Epidermal melanocyte (primary cell): ENCODE results near the gene FH.

Source experiments
- DNase-seq: peaks from one replicate; pipeline ENCODE4 v3.0.0; 2011; ENCODE audit warnings: low spot score; ENCODE audit not compliant: insufficient read length

FH gene

GRCh38 chr1:241519308-241520079, at the start of gene FH:
Gene FH (minus strand): TSS chr1:241519755. CDS start chr1:241519722, 33 bp downstream.
- peak; percentile 82 for DNase-seq

- no peak for DNase-seq
These were observed 41.3 kb upstream of the FH start for GRCh38 chr1:241560849-241561187.

DNA sequence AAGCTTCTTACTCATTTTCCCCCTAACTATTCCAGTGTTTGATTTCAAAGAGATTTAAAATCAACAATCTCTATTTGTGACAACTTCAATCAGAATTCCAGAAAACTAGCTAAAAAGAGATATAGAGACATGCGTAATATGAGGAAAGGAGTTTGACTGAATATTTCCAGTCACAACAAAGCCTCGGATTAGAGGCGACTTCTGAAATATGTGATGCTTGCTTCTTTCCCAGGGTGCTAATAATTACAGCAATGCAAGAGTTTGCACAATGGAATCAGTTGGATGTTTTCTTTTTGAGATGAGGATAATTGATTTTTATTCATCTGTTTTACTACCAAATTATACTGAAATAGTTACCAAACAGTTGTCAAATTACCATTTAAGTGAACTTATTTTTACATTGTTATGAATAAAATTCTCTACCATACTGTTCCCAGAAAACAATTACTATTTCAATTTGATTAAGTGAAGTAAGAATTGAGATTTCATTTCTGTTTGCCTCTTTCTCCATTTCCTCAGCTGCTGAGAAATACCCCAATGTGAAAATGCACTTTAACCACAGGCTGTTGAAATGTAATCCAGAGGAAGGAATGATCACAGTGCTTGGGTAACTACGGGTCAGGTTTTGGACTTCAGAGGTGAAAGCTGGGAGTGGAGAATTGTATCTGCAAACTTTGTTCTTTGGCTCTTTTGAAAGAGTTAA, 40.7 kb upstream of the FH start:
- DNase-seq = no peak

GRCh38 chr1:241557551-241558193, 38.1 kb upstream of the FH start:
- no peak for DNase-seq

DNA sequence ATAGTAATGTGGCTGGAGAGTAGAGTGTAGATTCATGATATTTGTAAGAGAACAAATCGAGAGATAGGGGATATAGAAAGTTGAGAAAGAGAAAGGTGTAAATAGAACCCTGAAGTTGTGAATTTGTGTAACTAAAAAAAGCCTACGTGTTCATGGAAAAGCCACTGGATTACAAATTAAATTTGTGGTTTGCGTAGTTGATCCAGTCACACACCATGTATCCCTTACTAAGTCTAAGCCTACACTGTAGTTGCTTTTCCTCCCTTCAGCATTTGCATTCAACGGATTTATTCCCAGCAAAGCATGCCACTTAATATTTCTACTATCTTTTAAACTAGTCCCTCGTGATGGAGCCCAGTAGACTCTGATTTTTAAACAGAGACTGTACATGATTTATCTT, 37.5 kb upstream of the FH start:
- DNase-seq = no peak

- DNase-seq = no peak
These were observed 36.0 kb upstream of the FH start for GRCh38 chr1:241555526-241555925.

DNA sequence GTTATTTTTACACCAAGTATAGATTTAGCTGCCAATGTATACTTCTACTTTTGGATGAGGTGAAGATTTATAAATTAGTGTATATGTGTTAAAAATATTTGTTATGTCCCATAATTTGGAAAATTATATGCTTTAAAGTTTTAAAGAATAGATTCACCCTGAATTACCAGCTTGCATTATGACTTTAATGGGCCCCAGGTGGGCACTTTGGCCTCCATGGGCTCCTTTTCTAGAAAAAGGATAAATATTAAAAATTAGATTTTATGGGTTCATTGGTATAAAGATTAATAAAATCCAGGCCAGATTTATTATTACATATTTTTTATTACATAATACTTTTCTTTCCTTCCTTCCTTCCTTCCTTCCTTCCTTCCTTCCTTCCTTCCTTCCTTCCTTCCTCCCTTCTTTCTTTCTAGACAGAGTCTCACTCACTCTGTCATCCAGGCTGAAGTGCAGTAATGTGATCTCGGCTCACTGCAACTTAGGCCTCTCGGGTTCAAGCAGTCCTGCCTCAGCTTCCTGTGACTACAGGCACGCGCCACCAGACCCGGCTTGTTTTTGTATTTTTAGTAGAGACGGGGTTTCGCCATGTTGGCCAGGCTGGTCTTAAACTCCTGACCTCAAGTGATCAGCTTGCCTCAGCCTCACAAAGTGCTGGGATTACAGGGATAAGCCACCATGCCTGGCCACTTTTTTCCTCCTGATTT, 34.5 kb upstream of the FH start:
- DNase-seq = no peak

DNA sequence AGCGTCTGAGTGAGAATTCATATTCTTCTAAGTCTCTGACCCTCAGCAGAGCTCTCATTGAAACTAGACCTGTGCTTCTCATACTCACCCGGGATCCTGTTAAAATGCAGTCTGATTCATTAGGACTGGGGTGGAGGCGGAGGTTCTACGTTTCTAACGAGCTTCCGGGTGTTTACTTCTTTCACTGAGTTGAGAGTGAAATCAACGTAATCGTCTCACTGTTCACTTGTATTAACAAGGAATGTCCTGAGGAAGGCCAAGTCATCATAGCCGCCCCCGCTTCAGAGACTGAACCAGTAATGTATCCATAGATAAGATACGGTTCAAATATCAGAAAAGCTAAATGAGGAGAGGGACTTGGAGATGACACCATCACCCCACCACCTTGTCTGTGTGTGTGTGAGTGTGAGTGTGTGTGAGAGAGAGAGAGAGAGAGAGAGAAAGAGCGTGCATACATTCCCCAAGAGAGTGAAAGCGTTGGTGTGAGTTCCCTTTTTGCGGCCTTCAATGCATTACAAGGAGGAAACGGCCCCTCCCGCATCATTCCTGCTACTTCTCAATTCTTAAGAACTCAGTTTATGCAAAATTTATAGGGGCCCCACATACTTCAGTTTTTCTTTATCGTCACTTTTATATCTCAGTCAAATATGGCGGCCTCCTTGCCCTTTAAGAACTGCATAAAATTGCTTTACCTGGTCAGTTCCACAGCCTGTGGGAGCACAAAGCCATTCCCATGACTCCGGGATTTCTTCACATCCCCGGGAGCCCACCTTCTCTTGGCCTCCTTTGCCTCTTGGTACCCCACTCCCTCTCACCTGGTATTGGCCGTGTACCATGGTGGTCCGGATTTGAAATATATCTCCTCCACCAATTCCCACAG, 32.4 kb upstream of the FH start:
- no peak for DNase-seq

DNA sequence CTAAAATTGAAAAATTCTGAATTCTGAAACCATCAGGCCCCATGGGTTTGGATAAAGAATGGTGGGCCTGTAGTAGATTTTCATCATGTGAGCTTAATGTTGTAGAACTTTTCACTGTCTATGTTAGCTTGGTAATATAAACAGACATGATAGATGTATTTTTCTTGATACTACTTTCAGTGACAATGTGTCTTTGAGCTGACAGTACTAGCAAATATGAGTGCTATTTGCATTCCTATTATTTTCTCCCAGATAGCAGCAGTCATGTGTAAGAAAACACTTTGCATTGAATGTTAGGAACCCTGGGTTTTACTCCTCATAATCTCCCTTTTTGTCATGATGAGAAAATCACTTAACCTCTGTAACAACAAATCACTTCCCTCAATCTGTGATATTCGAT, 30.8 kb upstream of the FH start:
- DNase-seq = no peak

DNA sequence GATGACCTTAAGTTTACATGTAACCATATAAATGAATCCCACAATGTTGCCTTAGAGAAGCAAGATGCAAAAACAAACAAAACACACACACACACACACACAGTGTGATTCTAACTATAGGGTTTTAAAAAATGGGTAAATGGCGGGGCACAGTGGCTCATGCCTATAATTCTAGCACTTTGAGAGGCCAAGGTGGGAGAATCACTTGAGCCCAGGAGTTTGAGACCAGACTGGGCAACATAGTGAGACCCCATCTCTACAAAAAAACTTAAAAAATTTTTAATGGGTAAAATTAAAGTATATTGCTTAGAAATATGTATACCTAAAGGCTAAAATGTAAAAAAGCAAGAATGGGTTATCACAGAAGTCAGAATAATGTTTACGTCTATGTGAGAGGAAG, 28.5 kb upstream of the FH start:
- no peak for DNase-seq

DNA sequence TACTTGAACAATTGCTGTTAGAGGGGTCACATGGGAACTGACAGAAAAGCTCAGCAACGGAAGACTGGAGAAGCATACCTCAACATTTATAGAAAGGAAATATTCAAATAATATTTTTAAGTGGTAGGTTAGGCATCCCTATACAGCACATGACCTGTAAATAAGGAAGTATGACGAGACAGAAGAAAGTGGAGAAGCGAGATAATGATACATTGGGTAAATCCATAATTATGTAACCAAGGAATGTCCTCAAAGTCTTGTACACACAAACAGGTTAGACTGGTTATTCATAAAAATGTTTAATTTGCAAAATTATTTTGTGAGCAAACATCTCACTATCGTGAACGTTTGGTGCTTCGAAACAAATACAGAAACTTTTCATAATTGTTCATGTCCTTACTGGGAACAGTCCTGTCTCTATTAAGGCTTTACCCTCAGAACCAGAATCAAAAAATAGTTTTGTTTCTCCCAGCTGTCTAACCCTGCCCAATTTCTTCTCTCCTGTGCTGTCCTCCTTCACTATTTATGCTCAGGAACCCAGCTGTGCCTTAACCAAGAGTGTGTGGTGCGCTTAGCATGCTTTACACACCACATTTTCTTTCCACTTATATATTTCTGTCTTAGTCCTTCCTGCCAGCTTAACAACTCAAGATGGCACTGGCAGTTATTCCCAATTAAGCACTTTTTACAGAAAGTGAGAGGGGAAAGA, 22.8 kb upstream of the FH start:
- no peak for DNase-seq

DNA sequence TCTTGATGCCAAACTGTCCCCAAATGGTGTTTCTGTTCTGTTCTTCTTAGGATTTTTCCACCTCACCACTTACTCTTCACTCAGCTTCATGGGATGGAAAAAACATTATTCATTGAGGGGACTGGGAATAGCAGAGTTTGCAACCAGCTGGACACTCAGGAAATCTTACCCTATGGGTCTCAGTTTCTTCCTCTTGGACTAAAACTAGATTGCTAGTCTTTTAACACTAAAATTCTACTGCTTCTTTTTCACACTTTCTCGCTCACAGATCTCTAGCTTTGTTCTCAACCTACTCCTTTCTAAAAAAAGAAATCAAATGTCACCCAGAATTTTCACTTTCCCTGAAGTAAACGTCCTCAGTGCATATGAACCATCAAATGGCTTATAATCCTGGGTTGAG, 17.4 kb upstream of the FH start:
- no peak for DNase-seq

- DNase-seq = no peak
These were observed 16.7 kb upstream of the FH start for GRCh38 chr1:241536304-241536703.

DNA sequence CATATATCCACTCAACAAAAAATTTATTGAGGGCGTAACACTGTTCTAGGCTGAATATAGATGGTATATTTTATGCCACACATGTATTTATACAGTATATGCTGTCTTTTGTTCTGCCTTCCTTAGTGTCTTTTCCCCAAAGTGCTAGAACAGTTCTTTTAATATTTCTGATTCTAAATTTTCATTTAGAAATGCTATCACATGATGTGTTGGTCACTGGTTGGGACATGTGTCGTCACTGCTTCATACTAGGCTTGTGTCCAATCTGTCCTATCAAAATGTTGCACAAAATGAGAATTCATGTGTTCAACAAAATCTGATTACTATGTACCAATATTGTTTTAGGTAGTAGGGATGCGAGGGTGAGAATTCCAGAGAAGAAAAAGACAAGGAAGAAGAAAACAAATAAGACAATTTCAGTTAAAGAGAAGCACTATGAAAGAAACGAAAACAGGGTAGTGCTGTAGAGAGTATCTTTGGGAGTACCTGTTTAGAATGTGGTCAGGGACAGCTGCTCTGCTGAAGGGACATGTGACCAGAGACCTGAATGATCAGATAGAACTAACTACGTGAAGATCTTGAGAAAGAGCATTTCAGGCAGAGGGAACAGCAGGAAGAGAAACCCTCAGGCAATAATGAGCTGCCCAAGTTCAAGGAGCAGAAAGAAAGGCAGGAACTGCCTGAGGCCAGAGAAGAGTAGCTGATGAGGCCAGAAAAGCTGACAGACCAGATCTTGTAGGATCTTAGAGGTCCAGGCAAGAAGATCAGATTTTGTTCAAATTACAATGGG, 14.0 kb upstream of the FH start:
- no peak for DNase-seq

DNA sequence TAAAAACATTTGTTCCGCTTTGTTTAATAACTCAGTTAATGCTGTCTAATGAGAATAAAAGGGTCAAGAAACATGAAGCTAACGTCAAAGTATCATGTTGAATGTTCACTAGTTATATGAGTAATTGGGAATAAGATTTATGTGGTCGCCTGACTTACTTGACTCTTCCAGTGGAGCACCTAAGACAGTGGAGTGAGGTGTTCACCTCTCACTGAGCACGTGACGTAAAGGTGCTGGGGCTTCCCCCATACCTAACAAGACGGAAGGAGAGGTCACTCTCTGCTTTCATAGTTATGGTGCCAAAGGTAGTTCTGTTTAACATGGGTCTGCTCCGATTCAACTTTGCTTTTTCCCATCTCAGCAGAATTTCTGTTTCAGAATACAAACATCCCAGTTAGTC, 13.3 kb upstream of the FH start:
- no peak for DNase-seq

GRCh38 chr1:241532162-241532531, 12.6 kb upstream of the FH start, which contains the start of gene KMO:
Gene KMO (plus strand): TSS chr1:241532378. CDS start chr1:241532445, 67 bp downstream.
- no peak for DNase-seq

DNA sequence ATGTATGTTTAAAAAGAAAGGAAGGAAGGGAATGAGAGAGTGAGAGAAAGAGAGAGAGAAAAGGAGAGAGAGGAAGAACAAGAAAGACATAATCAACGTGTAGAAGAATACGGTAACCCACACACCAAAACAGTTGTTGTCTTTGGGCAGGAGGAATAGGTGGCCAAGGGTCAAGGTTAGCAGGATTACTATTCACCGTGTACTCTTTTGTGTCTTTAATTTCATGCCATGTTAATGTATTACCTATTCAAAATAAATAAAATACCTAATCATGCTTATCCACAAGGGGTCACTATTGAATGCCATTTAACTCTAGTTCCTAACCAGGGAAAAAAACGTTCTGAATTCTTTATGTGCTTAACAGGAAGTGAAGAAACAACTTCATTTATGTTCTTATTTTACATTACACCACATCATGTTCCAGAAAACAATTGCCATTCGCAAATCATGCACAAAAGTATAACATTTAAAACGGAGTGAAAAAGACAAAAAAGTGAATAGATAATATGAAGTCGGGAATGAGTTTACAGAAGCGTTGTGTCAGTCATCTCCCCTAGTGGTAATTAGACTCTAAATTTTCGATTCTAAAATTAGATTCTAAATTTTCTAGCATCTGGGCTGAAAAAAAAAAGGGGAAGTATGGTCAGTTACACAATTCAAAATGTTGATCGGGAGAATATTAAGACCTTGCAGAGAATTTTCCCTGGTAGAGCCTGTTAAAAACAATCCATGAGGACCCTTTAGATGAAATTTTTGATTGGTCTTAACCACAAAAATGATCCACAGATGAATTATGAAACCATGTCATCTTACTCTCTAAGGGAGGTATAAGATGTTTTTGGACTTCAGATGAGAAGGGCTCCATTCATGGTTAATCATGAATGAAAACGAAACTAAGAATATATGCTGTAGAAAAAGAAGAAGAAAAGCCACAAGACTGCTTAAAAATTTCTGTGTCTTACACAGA, 11.9 kb upstream of the FH start:
- peak; percentile 38 for DNase-seq

- DNase-seq = no peak
These were observed 7.6 kb upstream of the FH start for GRCh38 chr1:241527146-241527545.
